Measurements from ENCODE around the gene HOXD4. TPM values are rescaled to one million over a fixed set of nuclear protein-coding genes. Genes with fewer than 3 reads are reported as not detected.
A peak's percentile ranks its signal among the peaks of the same experiment; 100 is the strongest.

Gene HOXD4
- total RNA-seq, 2 donors from 2014 or later: 0.52 TPM; not detected in 1

- H3K4me3 ChIP-seq: no peak within 1 kb of the TSS
- H3K4me1 ChIP-seq: peaks cover 0 to 6% of the 10 kb centered on the region in 2 donors
- DNase-seq (ENCODE audit: low spot score): no peak
- peaks cover 0 to 4% of the 10 kb centered on the region in 2 donors for H3K9me3 ChIP-seq
- no peak within 1 kb of the TSS for H3K27ac ChIP-seq
- TF ChIP-seq CTCF (IDR thresholded peaks at IDR 0.05): no peak
- H3K27me3 ChIP-seq: peaks cover 87 to 92% of the 10 kb centered on the region in 2 donors
- H3K36me3 ChIP-seq: no peaks in the 10 kb centered on the region
Measured at GRCh38 chr2:176115883-176116813, 35.2 kb upstream of the HOXD4 start, which contains the start of gene HOXD10. Gene HOXD10 (plus strand): TSS chr2:176116778. CDS start chr2:176116834, 56 bp downstream.

GRCh38 chr2:176117162-176117822 lies 34.1 kb upstream of the HOXD4 start:
- no peak for DNase-seq (ENCODE audit: low spot score)
- Histone ChIP-seq H3K36me3 (no peaks in the 10 kb centered on the region), H3K4me3 (no peak overlapping the region), H3K27me3 (peaks cover 79 to 94% of the 10 kb centered on the region in 2 donors), H3K27ac (no peak overlapping the region), H3K9me3 (peaks cover 0 to 4% of the 10 kb centered on the region in 2 donors), H3K4me1 (peaks cover 0 to 13% of the 10 kb centered on the region in 2 donors)
- no peak for TF ChIP-seq CTCF (IDR thresholded peaks at IDR 0.05)

- H3K9me3 ChIP-seq: peaks cover 0 to 4% of the 10 kb centered on the region in 2 donors
Measured at GRCh38 chr2:176117823-176118371, 33.5 kb upstream of the HOXD4 start.

GRCh38 chr2:176118601-176119339 lies 32.6 kb upstream of the HOXD4 start:
- no peak overlapping the region for H3K27ac ChIP-seq
- H3K4me3 ChIP-seq: no peak overlapping the region
- H3K9me3 ChIP-seq: peaks cover 0 to 4% of the 10 kb centered on the region in 2 donors
- peaks cover 73 to 93% of the 10 kb centered on the region in 2 donors for H3K27me3 ChIP-seq
- TF ChIP-seq CTCF (IDR thresholded peaks at IDR 0.05): peak; percentile 8 to 21
- peaks cover 0 to 25% of the 10 kb centered on the region in 2 donors for H3K4me1 ChIP-seq
- DNase-seq (ENCODE audit: low spot score): no peak
- no peaks in the 10 kb centered on the region for H3K36me3 ChIP-seq

More at GRCh38 chr2:176117823-176118371, 33.5 kb upstream of the HOXD4 start:
- Histone ChIP-seq H3K27me3 (peaks cover 78 to 94% of the 10 kb centered on the region in 2 donors), H3K4me1 (peaks cover 0 to 19% of the 10 kb centered on the region in 2 donors), H3K36me3 (no peaks in the 10 kb centered on the region), H3K27ac (no peak overlapping the region), H3K4me3 (no peak overlapping the region)
- DNase-seq (ENCODE audit: low spot score): no peak
- TF ChIP-seq CTCF (IDR thresholded peaks at IDR 0.05): no peak
